Measurements from ENCODE around the gene OSBPL2.

DNA sequence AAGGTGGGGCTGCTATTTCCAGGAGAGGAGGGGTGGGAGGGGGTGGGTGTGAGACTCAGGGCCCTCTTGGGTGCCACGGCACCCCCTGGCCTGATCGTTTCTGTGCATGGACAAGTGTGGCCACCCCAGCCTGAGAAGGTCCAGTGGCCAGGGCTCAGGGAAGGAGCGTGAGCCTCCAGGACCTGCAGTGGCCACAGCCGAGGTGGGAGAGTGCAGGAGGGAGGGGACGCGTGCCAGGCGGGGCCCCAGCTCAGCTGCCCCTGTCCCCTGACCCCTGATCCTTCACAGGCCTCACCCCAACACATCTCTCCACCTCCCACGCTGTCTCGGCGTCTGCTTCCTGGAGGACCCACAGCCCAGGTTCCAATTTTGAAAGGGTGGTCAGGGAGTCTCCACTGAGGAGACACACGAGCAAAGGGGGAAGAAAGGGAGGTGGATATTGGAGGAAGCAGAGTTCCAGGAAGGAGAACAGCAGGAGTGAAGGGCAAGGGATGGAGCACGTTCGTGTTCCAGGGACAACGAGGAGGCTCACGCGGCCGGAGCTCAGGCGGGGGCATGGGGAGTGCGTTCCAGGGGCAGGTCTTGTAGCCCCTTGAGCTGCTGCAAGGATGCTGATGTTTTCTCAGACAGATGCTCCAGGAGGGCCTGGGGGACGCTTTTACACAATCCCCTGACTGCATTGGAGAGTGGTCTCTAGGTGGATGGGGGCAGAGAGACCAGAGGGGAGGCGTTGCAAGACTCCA lies 14.0 kb upstream of the OSBPL2 start:
- no peak for TF ChIP-seq SRF (IDR thresholded peaks at IDR 0.05; ENCODE audit: low read depth)
- TF ChIP-seq SP1 (IDR thresholded peaks at IDR 0.05; ENCODE audit: low read depth), result no peak
- TF ChIP-seq CTCF (IDR thresholded peaks at IDR 0.05 in 2 of 3, conservative IDR thresholded peaks at IDR 0.05 in 1 of 3; ENCODE audit: borderline replicate concordance in 1 of 3, insufficient read depth in 1 of 3, low read depth in 2 of 3, low read length in 2 of 3), result no peak
- no peak for TF ChIP-seq REST (IDR thresholded peaks at IDR 0.05; ENCODE audit: low read depth)
- no peak for TF ChIP-seq POLR2AphosphoS5 (IDR thresholded peaks at IDR 0.05; ENCODE audit: low read depth, low read length)
- no peak for TF ChIP-seq YY1 (IDR thresholded peaks at IDR 0.05; ENCODE audit: extremely low read depth, insufficient replicate concordance, low read depth, low read length)
- no peak for TF ChIP-seq TCF7L2 (IDR thresholded peaks at IDR 0.05; ENCODE audit: borderline replicate concordance, extremely low read depth, insufficient read depth, insufficient read length)
- TF ChIP-seq, protein P1, sequence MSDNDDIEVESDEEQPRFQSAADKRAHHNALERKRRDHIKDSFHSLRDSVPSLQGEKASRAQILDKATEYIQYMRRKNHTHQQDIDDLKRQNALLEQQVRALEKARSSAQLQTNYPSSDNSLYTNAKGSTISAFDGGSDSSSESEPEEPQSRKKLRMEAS (IDR thresholded peaks at IDR 0.05), result no peak
- no peak for TF ChIP-seq POLR2A (IDR thresholded peaks at IDR 0.05; ENCODE audit: borderline replicate concordance, extremely low read depth, insufficient read depth, insufficient read length)
- no peak for TF ChIP-seq JUND (IDR thresholded peaks at IDR 0.05)

Data from HCT116 (cell line).